Gastroesophageal sphincter (tissue), 4 donors: ENCODE data around the gene EML1. TPM values are rescaled to one million over a fixed set of nuclear protein-coding genes. Genes with fewer than 3 reads are reported as not detected.

Experiments
- ATAC-seq: fragments of 150-250 bp; one replicate; pipeline ENCODE4 v1.9.1; 2016; ENCODE audit warnings: mild to moderate bottlenecking, moderate library complexity
- H3K27ac ChIP-seq, 4 donors: fragments of 200-600 bp; sonication (generic) in 3 of 4; 1 replicate in 3 of 4; 2 replicates in 1 of 4; pipeline ENCODE4 v1.5.1; 2016 to 2019
- H3K27me3 ChIP-seq: fragments of 200-600 bp; sonication (generic); one replicate; pipeline ENCODE4 v1.5.1; 2019
- H3K36me3 ChIP-seq, 2 donors: fragments of 200-600 bp; sonication (generic); one replicate each; pipeline ENCODE4 v1.5.1; 2019; ENCODE audit warnings: control low read depth in 1 of 2
- H3K4me1 ChIP-seq, 3 donors: fragments of 200-600 bp; sonication (generic); 1 replicate in 2 of 3; 2 replicates in 1 of 3; pipeline ENCODE4 v1.5.1; 2016 to 2019; ENCODE audit warnings: control low read depth in 2 of 3
- H3K4me3 ChIP-seq, 2 donors: fragments of 200-600 bp; sonication (generic); one replicate each; pipeline ENCODE4 v1.5.1; 2019; ENCODE audit warnings: mild to moderate bottlenecking in 1 of 2, moderate library complexity in 1 of 2
- H3K9me3 ChIP-seq, 3 donors: fragments of 200-600 bp; sonication (generic); one replicate each; pipeline ENCODE4 v1.5.1; 2017 to 2019; ENCODE audit warnings: control low read depth in 2 of 3
- EP300 ChIP-seq: sonication (generic); formaldehyde crosslinking; IDR thresholded peaks from one replicate; pipeline ENCODE4 v1.6.1; 2017; ENCODE audit warnings: antibody characterized with exemption, mild to moderate bottlenecking
- POLR2A ChIP-seq, 2 donors: fragments of 450-650 bp; IDR thresholded peaks; one replicate each; pipeline ENCODE4 v1.6.1; 2017; ENCODE audit warnings: antibody characterized with exemption in 2 of 2, mild to moderate bottlenecking in 2 of 2, moderate library complexity in 1 of 2
- POLR2AphosphoS5 ChIP-seq: sonication (generic); formaldehyde crosslinking; IDR thresholded peaks from one replicate; pipeline ENCODE4 v1.6.1; 2017; ENCODE audit warnings: antibody characterized with exemption
- WGBS, 2 donors: methylation state at CpG; one replicate each; pipeline ENCODE4 v1.1.5; 2018; ENCODE audit warnings: low coverage in 1 of 2; 5-methylcytosine and 5-hydroxymethylcytosine counted together
- total RNA-seq, 4 donors: library from RNA; depleted of rRNA; stranded (reverse); fragments of >200 nt; gene quantifications; one replicate each; pipeline ENCODE4 v1.1.0, GENCODE V29; 2016
- TF ChIP-seq, protein P1 (sequence below), 4 experiments: fragments of 200-600 bp in 2 of 4; fragments of 450-650 bp in 2 of 4; sonication (generic) in 1 of 4; IDR thresholded peaks; one replicate each; pipeline ENCODE4 v1.5.1; 2017 to 2019; ENCODE audit warnings: antibody characterized with exemption in 4 of 4, mild to moderate bottlenecking in 2 of 4, moderate library complexity in 2 of 4

The EML1 gene
- total RNA-seq, 4 donors from 2014 or later, result 121 to 206 (median 136) TPM

DNA sequence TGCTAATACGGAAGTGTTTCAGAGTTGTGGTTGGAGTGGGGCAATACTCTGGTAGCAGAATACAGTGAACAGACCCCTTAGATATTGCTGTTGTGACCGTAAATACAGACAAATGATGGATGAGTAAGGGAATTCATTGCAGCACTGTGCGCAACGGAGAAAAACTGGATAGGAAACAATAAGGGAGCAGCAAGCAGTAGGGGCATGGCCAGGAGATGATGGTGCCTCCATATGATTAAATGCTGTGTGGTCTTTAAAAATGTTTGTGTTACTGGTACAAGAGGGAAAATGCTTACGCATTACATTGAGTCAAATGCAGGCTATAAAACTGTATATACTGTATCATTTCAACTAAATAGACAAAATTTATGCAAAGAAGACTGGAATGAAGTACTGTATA is 61.6 kb downstream of the EML1 start:
- H3K4me3 ChIP-seq, result no peak overlapping the region
- H3K4me1 ChIP-seq, result peaks cover 0 to 37% (median 3%) of the 10 kb centered on the region in 3 donors
- H3K27me3 ChIP-seq, result no peaks in the 10 kb centered on the region
- ATAC-seq, result no peak
- H3K36me3 ChIP-seq, result peaks cover 0 to 20% of the 10 kb centered on the region in 2 donors
- WGBS, 2 donors, result 51 to 66% methylated on average over 5 of the region's 5 CpGs
- H3K27ac ChIP-seq, result no peak overlapping the region
- no peaks in the 10 kb centered on the region for H3K9me3 ChIP-seq
- TF ChIP-seq, protein P1, sequence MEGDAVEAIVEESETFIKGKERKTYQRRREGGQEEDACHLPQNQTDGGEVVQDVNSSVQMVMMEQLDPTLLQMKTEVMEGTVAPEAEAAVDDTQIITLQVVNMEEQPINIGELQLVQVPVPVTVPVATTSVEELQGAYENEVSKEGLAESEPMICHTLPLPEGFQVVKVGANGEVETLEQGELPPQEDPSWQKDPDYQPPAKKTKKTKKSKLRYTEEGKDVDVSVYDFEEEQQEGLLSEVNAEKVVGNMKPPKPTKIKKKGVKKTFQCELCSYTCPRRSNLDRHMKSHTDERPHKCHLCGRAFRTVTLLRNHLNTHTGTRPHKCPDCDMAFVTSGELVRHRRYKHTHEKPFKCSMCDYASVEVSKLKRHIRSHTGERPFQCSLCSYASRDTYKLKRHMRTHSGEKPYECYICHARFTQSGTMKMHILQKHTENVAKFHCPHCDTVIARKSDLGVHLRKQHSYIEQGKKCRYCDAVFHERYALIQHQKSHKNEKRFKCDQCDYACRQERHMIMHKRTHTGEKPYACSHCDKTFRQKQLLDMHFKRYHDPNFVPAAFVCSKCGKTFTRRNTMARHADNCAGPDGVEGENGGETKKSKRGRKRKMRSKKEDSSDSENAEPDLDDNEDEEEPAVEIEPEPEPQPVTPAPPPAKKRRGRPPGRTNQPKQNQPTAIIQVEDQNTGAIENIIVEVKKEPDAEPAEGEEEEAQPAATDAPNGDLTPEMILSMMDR (IDR thresholded peaks at IDR 0.05), result no peak
- no peak for TF ChIP-seq POLR2A (IDR thresholded peaks at IDR 0.05)
- TF ChIP-seq POLR2AphosphoS5, result no peak
- TF ChIP-seq EP300, result no peak

DNA sequence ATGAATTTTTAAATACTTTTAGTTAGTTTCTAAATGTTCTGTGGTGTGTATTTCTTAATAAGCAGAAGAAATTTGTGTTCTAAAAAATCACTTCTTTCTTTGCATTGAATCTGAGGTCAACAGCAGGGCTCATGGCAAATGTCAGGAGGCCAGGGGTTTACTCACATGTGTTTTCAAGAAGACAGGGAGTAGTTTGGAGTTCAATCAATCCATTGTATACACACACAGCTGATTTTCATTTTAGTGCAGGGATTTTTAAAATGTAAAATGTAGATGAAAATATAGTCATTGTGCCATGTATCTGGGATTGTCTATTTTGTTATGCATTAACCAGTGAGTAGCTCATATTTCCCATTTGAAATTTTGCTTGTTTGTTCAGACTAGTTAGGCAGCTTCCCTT is 62.1 kb downstream of the EML1 start:
- H3K4me1 ChIP-seq, result peaks cover 0 to 37% (median 3%) of the 10 kb centered on the region in 3 donors
- H3K36me3 ChIP-seq, result peaks cover 0 to 20% of the 10 kb centered on the region in 2 donors
- TF ChIP-seq EP300, result no peak
- no peak for TF ChIP-seq POLR2AphosphoS5
- no peak for TF ChIP-seq POLR2A (IDR thresholded peaks at IDR 0.05)
- TF ChIP-seq, protein P1 (IDR thresholded peaks at IDR 0.05), result no peak
- no peak overlapping the region for H3K4me3 ChIP-seq
- no peaks in the 10 kb centered on the region for H3K27me3 ChIP-seq
- no peaks in the 10 kb centered on the region for H3K9me3 ChIP-seq
- H3K27ac ChIP-seq, result no peak overlapping the region
- ATAC-seq, result no peak

DNA sequence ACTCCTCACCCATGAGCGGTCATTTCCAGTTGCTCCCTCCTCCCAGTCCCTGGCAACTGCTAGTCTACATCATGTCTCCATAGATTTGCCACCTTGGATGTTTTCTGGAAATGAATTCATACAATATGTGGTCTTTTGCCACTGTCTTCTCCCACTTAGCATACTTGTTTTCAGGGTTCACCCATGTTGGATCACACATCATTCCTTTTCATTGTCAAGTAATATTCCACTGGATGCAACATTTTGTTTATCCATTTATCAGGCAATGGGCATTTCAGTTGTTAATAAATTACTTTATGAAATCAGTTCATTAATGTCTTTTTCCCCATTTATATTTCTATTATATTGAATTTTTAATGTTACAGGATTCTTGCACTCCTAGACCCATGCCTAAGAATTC is 64.3 kb downstream of the EML1 start:
- Histone ChIP-seq H3K27me3 (no peaks in the 10 kb centered on the region), H3K4me1 (peaks cover 0 to 19% (median 3%) of the 10 kb centered on the region in 3 donors), H3K9me3 (no peaks in the 10 kb centered on the region), H3K4me3 (no peak overlapping the region), H3K36me3 (peaks cover 0 to 5% of the 10 kb centered on the region in 2 donors), H3K27ac (no peak overlapping the region)
- 100% methylated on average over 1 of the region's 1 CpG for WGBS, 2 donors
- ATAC-seq, result no peak
- TF ChIP-seq, protein P1 (IDR thresholded peaks at IDR 0.05), result no peak
- no peak for TF ChIP-seq POLR2AphosphoS5
- TF ChIP-seq EP300, result no peak
- no peak for TF ChIP-seq POLR2A (IDR thresholded peaks at IDR 0.05)

DNA sequence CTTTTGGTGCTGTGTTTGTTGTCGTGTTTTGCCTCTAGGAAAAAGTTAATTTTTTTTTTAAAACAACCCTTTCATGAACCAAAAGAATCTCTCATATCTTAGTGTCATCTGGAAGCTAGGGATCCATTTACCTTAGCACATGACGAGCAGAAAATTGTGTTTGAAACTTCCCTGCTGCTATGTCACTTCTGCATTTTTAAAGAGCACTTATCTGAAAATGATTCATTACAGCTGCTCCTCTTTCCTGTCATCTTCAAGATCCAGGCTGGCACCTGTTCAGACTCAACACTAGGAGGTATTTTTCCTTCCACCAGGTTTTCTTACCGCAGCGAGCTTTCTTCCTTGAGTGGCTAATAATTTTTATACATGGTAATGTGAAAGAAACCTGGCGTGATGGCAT is 67.0 kb downstream of the EML1 start:
- peaks cover 0 to 3% (median 0%) of the 10 kb centered on the region in 3 donors for H3K4me1 ChIP-seq
- H3K27me3 ChIP-seq, result no peaks in the 10 kb centered on the region
- H3K27ac ChIP-seq, result no peak overlapping the region
- TF ChIP-seq POLR2AphosphoS5, result no peak
- no peak for TF ChIP-seq POLR2A (IDR thresholded peaks at IDR 0.05)
- TF ChIP-seq EP300, result no peak
- TF ChIP-seq, protein P1 (IDR thresholded peaks at IDR 0.05), result no peak
- WGBS, 2 donors, result 78 to 79% methylated on average over 3 to 5 of the region's 5 CpGs
- peaks cover 0 to 5% of the 10 kb centered on the region in 2 donors for H3K36me3 ChIP-seq
- ATAC-seq, result no peak
- no peaks in the 10 kb centered on the region for H3K9me3 ChIP-seq
- H3K4me3 ChIP-seq, result no peak overlapping the region

DNA sequence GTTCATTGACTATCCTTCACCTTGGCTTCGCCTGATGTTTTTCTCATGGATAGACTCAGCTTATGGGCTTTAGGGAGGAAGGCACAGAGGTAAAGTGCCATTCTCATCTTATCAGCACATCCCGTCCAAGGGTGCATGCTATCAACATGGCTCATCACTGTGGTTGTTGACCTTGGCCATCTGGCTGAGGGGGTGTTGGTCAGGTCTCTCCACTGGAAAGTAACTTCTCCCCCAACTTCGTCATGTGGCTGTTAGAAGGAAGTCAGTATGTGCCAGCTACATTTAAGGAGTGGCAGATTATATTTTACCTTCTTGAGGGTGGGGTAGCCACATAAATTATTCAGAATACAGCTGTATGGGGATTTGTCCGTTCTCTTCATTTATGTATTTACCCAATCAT is 68.9 kb downstream of the EML1 start:
- TF ChIP-seq POLR2AphosphoS5 (no peak), POLR2A (IDR thresholded peaks at IDR 0.05) (no peak), EP300 (no peak)
- TF ChIP-seq, protein P1 (IDR thresholded peaks at IDR 0.05), result no peak
- Histone ChIP-seq H3K36me3 (peaks cover 0 to 20% of the 10 kb centered on the region in 2 donors), H3K4me3 (no peak overlapping the region), H3K27ac (no peak overlapping the region), H3K4me1 (peaks cover 0 to 13% (median 0%) of the 10 kb centered on the region in 3 donors), H3K9me3 (no peaks in the 10 kb centered on the region), H3K27me3 (no peaks in the 10 kb centered on the region)
- no peak for ATAC-seq
- WGBS, 2 donors, result 82 to 89% methylated on average over 3 to 4 of the region's 4 CpGs
